Right atrium auricular region (tissue), 2 donors: ENCODE measurements around the gene ARL6. TPM values are rescaled to one million over a fixed set of nuclear protein-coding genes. Genes with fewer than 3 reads are reported as not detected.

Experiments
- DNase-seq: peaks from one replicate; pipeline ENCODE4 v3.0.0-alpha.2; 2019; ENCODE audit warnings: low spot score
- H3K27ac ChIP-seq, 2 donors: fragments of 200-600 bp; sonication (generic); 1 replicate in 1 of 2; 2 replicates in 1 of 2; pipeline ENCODE4 v1.5.1; 2016 to 2019
- H3K27me3 ChIP-seq, 2 donors: fragments of 200-600 bp; sonication (generic); one replicate each; pipeline versions ENCODE4 v1.5.1 to v1.6.0; 2017 to 2019
- H3K36me3 ChIP-seq: fragments of 200-600 bp; sonication (generic); one replicate; pipeline ENCODE4 v1.5.1; 2016
- H3K4me1 ChIP-seq, 2 donors: fragments of 200-600 bp; sonication (generic); one replicate each; pipeline versions ENCODE4 v1.5.1 to v1.6.0; 2017 to 2019
- H3K4me3 ChIP-seq, 2 donors: fragments of 200-600 bp; sonication (generic); 1 replicate in 1 of 2; 2 replicates in 1 of 2; pipeline ENCODE4 v1.5.1; 2017 to 2019; ENCODE audit warnings: mild to moderate bottlenecking in 1 of 2, moderate library complexity in 1 of 2
- H3K9me3 ChIP-seq, 2 donors: fragments of 200-600 bp; sonication (generic); one replicate each; pipeline ENCODE4 v1.5.1; 2019
- total RNA-seq, 2 donors: library from RNA; depleted of rRNA; stranded (reverse); fragments of >200 nt; gene quantifications; one replicate each; pipeline ENCODE4 v1.1.0, GENCODE V29; 2016
- TF ChIP-seq, protein P1 (sequence below), 2 donors: fragments of 200-600 bp; sonication (generic); IDR thresholded peaks; one replicate each; pipeline ENCODE4 v1.5.1; 2019; ENCODE audit warnings: antibody characterized with exemption in 2 of 2

ARL6 gene
- total RNA-seq, 2 donors from 2014 or later: 2.9 to 3.5 TPM

GRCh38 chr3:97772926-97773325 lies 8.4 kb downstream of the ARL6 start:
- Histone ChIP-seq H3K27me3 (no peaks in the 10 kb centered on the region), H3K4me1 (no peaks in the 10 kb centered on the region), H3K27ac (no peak overlapping the region), H3K4me3 (no peak overlapping the region), H3K9me3 (peaks cover 0 to 5% of the 10 kb centered on the region in 2 donors), H3K36me3 (no peaks in the 10 kb centered on the region)
- TF ChIP-seq, protein P1, sequence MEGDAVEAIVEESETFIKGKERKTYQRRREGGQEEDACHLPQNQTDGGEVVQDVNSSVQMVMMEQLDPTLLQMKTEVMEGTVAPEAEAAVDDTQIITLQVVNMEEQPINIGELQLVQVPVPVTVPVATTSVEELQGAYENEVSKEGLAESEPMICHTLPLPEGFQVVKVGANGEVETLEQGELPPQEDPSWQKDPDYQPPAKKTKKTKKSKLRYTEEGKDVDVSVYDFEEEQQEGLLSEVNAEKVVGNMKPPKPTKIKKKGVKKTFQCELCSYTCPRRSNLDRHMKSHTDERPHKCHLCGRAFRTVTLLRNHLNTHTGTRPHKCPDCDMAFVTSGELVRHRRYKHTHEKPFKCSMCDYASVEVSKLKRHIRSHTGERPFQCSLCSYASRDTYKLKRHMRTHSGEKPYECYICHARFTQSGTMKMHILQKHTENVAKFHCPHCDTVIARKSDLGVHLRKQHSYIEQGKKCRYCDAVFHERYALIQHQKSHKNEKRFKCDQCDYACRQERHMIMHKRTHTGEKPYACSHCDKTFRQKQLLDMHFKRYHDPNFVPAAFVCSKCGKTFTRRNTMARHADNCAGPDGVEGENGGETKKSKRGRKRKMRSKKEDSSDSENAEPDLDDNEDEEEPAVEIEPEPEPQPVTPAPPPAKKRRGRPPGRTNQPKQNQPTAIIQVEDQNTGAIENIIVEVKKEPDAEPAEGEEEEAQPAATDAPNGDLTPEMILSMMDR (IDR thresholded peaks at IDR 0.05): no peak
- DNase-seq: no peak

DNA sequence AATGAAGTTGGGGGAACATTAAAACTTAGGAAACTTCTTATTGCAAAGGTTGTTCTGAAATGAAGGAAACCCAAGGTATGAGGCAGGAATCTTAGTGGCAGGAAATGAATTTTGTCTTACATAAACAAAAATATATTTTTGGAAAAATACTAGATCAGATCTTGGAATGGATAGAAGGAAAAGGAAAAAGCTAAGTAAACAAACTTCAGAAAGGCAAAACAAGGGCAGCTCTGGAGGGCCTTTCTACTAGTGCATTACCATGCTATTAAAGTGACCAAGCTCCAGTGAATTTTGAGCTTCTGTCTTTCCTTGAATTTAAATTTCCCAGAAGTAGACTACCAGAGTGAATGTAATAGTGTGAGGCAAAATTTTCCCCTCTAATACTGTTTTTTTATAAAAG lies 13.6 kb downstream of the ARL6 start:
- DNase-seq: no peak
- no peaks in the 10 kb centered on the region for H3K36me3 ChIP-seq
- TF ChIP-seq, protein P1 (IDR thresholded peaks at IDR 0.05): no peak
- no peaks in the 10 kb centered on the region for H3K27me3 ChIP-seq
- H3K27ac ChIP-seq: no peak overlapping the region
- no peaks in the 10 kb centered on the region for H3K9me3 ChIP-seq
- H3K4me1 ChIP-seq: no peaks in the 10 kb centered on the region
- no peak overlapping the region for H3K4me3 ChIP-seq

DNA sequence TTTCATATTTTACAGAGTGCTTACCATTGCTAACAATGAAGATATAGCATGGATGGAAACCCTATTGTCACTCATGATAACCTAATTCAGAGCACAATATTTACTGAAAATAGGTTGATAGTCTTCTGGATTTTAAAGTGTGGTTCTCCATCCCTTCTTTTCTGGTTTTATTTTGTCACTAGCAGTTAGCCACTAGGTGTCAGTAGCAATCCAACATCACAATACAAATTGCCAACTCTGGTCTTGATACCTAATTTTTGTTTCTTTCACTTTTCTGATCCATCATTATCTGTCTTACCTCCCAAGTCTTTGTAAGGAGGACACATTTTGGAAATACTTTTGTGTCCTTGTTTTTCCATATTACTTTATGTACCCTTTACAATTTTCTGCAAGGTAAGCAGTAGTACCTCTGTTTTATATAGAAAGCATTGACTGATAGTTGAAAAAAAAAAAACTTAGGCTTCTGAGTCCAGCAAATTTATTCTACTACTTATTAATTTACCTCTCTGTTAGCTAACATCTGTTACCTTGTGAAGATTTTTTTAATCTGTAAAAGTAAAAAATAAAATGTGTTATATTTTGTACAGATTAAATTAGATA lies 29.0 kb downstream of the ARL6 start:
- DNase-seq: no peak
- H3K4me3 ChIP-seq: no peak overlapping the region
- no peaks in the 10 kb centered on the region for H3K27me3 ChIP-seq
- TF ChIP-seq, protein P1 (IDR thresholded peaks at IDR 0.05): peak; percentile 70 to 86
- no peak overlapping the region for H3K27ac ChIP-seq
- H3K4me1 ChIP-seq: no peaks in the 10 kb centered on the region
- no peaks in the 10 kb centered on the region for H3K9me3 ChIP-seq
- H3K36me3 ChIP-seq: no peaks in the 10 kb centered on the region

GRCh38 chr3:97795951-97796350 lies 31.4 kb downstream of the ARL6 start:
- Histone ChIP-seq H3K9me3 (no peaks in the 10 kb centered on the region), H3K36me3 (no peaks in the 10 kb centered on the region), H3K27ac (no peak overlapping the region), H3K4me3 (no peak overlapping the region), H3K4me1 (no peaks in the 10 kb centered on the region), H3K27me3 (no peaks in the 10 kb centered on the region)
- no peak for DNase-seq
- TF ChIP-seq, protein P1 (IDR thresholded peaks at IDR 0.05): no peak

DNA sequence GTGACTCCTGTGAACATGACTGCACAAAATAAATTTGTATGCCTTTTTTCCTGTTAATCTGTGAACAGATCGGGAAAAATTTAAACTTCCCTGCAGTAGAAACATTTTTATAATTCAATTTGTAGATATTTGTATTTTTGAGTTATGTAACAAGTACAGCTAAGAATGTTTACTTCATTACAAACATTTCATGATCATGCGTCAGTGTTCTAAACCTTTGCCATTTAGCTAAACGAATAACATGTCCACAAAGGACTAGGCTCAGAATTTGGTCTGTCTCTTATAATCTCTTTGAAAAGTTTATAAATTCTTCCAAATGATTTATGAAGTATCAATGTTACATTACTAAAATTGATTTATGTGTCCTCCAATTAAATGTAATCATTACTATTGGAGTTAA lies 39.9 kb downstream of the ARL6 start:
- DNase-seq: no peak

More for the DNA sequence above, 39.9 kb downstream of the ARL6 start:
- no peaks in the 10 kb centered on the region for H3K36me3 ChIP-seq
- no peak overlapping the region for H3K4me3 ChIP-seq
- H3K27ac ChIP-seq: no peak overlapping the region
- H3K4me1 ChIP-seq: no peaks in the 10 kb centered on the region
- H3K27me3 ChIP-seq: no peaks in the 10 kb centered on the region
- TF ChIP-seq, protein P1 (IDR thresholded peaks at IDR 0.05): no peak
- H3K9me3 ChIP-seq: no peaks in the 10 kb centered on the region
